Fibroblast of villous mesenchyme (primary cell): ENCODE measurements around the gene TGM2. TPM values are rescaled to one million over a fixed set of nuclear protein-coding genes. Genes with fewer than 3 reads are reported as not detected.

Source experiments
- DNase-seq: peaks from one replicate; pipeline ENCODE4 v3.0.0-alpha.2; 2010; ENCODE audit warnings: low read depth
- H3K4me3 ChIP-seq: 2 replicates; pipeline ENCODE4 v1.5.1; 2011; ENCODE audit warnings: low read depth, mild to moderate bottlenecking, low read length
- total RNA-seq: library from RNA; depleted of rRNA; stranded (reverse); fragments of >200 nt; gene quantifications from 2 replicates; pipeline ENCODE4 v1.2.3, GENCODE V29; 2012
- TF ChIP-seq, protein P1 (sequence below): IDR thresholded peaks from 2 replicates; pipeline ENCODE4 v1.5.1; 2012; ENCODE audit warnings: low read depth, mild to moderate bottlenecking, low read length; ENCODE audit not compliant: insufficient read depth

The TGM2 gene
- total RNA-seq, 1 donor, result 2,020 TPM

DNA sequence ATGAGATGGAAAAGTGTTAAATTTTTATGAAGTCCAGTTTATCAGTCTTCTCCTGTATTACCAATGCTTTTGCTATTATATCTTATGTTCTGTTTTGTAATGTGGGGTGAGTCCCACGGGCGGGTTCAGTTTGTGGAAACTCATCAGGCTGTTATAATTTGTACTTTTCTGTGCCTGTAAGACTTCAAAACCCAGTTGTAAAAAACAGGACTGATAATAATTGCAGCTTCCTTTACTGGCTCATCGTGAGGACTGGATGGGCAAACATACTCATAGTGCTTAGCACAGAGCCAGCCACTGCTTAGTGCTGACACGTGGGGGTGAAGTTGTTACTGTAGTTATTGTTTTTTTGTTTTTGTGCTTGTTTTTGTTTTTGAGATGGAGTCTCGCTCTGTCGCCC lies 45.6 kb downstream of the TGM2 start:
- DNase-seq, result peak; percentile 83
- H3K4me3 ChIP-seq, result no peak overlapping the region
- TF ChIP-seq, protein P1, sequence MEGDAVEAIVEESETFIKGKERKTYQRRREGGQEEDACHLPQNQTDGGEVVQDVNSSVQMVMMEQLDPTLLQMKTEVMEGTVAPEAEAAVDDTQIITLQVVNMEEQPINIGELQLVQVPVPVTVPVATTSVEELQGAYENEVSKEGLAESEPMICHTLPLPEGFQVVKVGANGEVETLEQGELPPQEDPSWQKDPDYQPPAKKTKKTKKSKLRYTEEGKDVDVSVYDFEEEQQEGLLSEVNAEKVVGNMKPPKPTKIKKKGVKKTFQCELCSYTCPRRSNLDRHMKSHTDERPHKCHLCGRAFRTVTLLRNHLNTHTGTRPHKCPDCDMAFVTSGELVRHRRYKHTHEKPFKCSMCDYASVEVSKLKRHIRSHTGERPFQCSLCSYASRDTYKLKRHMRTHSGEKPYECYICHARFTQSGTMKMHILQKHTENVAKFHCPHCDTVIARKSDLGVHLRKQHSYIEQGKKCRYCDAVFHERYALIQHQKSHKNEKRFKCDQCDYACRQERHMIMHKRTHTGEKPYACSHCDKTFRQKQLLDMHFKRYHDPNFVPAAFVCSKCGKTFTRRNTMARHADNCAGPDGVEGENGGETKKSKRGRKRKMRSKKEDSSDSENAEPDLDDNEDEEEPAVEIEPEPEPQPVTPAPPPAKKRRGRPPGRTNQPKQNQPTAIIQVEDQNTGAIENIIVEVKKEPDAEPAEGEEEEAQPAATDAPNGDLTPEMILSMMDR, result no peak

DNA sequence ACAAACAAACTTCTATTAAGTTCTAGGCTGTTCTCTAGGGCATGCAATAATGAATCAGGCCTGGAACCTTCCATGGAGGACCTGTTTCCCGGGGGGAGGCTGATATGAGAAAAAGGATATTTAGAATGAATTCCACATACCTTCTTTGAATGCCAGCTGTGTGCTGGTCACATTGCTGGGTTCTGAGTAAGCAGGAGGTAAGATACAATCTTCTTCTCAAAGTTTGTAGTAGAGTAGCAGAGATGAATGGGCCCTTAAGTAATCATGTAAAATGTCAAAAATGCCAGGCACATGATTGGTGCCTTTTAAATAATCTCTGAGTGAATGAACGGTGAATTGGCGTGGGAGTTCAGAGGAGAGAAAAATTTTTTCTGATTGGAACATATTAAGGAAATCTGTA lies 47.4 kb downstream of the TGM2 start:
- TF ChIP-seq, protein P1, result no peak
- H3K4me3 ChIP-seq, result no peak overlapping the region
- DNase-seq, result peak; percentile 55

DNA sequence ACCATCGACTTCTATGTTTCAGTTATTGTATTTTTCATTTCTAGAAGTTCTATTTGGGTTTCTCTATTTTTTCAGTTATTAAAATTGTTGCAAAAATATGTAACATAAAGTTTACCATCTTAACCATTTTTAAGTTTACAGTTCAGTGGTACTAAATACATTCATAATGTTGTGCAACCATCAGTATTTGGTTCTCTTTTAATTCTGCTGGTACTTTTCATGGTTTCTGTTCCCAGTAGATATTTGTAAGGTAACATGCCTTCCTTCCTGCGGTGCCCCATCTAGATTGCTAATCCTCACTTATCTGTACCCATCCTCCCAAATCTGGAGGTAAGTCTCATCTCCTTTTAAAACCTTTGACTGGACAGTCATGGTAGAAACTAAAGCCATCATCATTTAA lies 47.9 kb downstream of the TGM2 start:
- TF ChIP-seq, protein P1, result no peak
- DNase-seq, result no peak
- no peak overlapping the region for H3K4me3 ChIP-seq

DNA sequence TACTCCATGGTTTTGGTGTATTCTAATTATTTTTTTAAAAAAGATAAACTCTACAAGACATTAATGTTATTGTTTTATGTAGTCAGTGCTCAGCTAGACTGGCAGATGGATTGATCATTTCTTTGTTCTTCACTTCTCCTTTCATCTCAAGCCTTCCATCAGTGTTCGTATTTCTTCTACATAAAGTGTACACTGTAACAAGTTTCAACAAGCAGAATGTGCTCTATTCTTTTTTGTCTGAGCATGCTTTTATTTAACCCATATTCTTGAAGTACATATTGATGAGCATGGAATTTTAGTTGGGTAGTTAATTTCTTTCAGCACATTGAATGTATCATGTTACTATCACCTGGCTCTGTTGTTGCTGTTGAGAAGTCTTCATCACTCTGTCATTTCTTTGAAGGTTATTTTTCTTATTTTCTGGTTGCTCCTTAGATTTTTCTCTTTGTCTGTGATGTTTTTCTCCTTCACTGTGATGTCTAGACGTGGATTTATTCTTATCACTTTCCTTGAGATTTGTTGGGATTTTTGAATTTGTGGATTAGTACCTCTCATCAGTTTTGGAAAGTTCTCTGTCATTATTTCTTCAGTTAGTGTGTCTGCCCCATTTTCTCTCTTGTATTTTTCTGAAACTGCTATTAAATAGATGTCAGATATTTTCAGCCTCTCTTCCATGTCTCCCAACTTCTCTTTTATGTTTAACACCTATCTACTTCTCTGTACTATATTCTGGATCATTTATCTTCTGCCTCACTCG lies 48.5 kb downstream of the TGM2 start:
- TF ChIP-seq, protein P1, result no peak
- DNase-seq, result no peak
- no peak overlapping the region for H3K4me3 ChIP-seq

DNA sequence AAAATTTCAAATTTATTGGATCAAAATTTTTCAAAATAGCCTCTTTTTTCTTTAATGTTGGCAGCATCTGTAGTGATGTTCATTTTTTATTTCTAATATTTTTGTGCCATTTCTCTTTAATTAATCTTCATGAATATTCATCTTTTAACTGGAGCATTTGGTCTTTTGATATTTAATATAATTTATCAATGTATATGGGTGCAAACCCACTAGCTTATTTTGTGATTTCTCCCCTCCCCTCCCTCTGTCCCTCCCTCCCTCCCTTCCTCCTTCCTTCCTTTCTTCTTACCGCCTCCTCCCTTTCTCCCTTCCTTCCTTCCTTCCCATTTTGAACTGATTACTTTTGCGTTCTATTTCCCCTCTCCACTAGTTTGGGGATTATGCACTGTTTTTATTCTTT lies 49.2 kb downstream of the TGM2 start:
- no peak for DNase-seq
- H3K4me3 ChIP-seq, result no peak overlapping the region
- TF ChIP-seq, protein P1, result no peak

DNA sequence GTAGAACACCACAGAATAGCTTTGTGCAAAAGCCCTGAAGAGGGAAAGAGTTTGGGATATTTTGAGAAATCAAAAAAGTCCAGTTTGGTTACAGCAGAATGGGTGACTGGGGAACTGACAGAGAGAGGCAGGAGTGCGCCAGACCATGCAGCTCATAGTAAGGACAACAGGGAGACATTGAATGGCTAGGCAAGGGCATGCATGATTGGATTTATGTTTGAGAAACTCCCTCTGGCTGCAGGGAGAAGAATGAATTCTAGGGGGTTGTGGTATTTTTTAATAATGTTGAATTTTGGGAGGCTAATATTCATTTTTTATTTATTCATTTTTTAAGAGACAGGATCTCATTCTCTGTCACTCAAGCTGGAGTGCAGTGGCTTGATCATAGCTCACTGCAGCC lies 49.9 kb downstream of the TGM2 start:
- TF ChIP-seq, protein P1, result peak; percentile 28
- no peak for DNase-seq
- no peak overlapping the region for H3K4me3 ChIP-seq

DNA sequence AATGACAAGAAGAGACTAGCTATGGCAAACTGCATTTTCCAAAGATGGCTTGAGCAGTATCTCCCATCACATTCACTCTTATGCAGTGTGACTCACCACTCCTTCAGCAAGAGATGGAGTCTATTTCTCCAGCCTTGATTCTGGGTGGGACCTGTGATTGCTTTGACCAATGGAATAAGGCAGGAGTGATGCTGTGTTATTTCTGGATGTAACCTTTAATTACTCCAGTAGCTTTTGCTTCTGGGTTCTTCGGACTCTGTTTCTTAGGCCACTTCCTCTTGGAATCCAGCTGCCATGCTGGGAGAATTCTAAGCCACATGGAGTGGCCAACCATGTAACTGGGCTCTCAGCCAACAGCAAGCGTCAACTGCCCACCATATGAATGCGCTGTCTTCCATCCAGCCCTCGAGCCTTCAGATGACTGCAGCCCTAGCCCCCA lies 50.7 kb downstream of the TGM2 start:
- TF ChIP-seq, protein P1, result no peak
- DNase-seq, result peak; percentile 53
- H3K4me3 ChIP-seq, result no peak overlapping the region
